Left ventricle myocardium inferior (tissue), 1 donor: ENCODE measurements around the gene NKAIN2. TPM values are rescaled to one million over a fixed set of nuclear protein-coding genes. Genes with fewer than 3 reads are reported as not detected.

Source experiments
- DNase-seq: peaks from one replicate; pipeline ENCODE4 v3.0.0-alpha.2; 2020
- H3K27ac ChIP-seq: fragments of 200-600 bp; replicated peaks from 2 replicates; pipeline ENCODE4 v1.8.0; 2021
- H3K27me3 ChIP-seq: fragments of 200-600 bp; 2 replicates; pipeline ENCODE4 v1.8.0; 2021; ENCODE audit warnings: low read depth
- H3K36me3 ChIP-seq: fragments of 200-600 bp; 2 replicates; pipeline ENCODE4 v1.8.0; 2021
- H3K4me1 ChIP-seq: fragments of 200-600 bp; 2 replicates; pipeline ENCODE4 v1.8.0; 2021
- H3K4me3 ChIP-seq: fragments of 200-600 bp; 2 replicates; pipeline ENCODE4 v1.8.0; 2021; ENCODE audit warnings: mild to moderate bottlenecking, moderate library complexity
- H3K9me3 ChIP-seq: fragments of 200-600 bp; replicated peaks from 2 replicates; pipeline ENCODE4 v1.8.0; 2021
- intact Hi-C: fragments of 100-400 bp; cut with micrococcal nuclease; formaldehyde crosslinking; loops from one replicate; pipeline ENCODE4 v1.11.0; 2022
- total RNA-seq: library from RNA; stranded (reverse); fragmentation: NEBNext Ultra II Directional; extraction: Animal tissue kit (Norgen Biotek cat#: 25700); gene quantifications from one replicate; pipeline ENCODE4 v1.2.1, GENCODE V29; 2021
- TF ChIP-seq, protein P1 (sequence below): fragments of 200-600 bp; IDR thresholded peaks from 2 replicates; pipeline ENCODE4 v1.8.0; 2021; ENCODE audit warnings: antibody characterized with exemption, mild to moderate bottlenecking, borderline replicate concordance
- donor health status: DM: no; HTN: yes; CAD: no; lungs with severe emphysema.

Gene NKAIN2
- total RNA-seq, 1 donor from 2014 or later, result 0.22 TPM

DNA sequence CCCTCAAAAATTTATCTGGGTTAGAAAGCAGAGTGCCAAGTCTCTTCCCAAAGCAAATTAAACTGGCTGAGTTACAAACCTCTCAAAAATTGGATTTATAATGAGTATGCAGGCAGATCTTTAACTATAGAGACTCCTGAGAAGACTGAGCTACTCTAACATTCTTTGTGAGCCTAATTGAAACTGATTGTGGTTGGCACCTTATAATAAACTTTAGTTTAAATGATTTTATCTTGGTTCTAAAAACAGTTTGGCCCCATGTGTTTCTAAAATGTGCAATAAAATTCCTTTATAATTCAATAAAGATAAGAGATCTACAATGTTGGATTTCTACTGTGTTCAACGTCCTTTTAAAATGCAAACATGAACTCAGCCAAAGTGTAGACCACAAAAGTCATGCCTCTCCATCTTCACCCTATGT, 678.4 kb downstream of the NKAIN2 start:
- TF ChIP-seq, protein P1, sequence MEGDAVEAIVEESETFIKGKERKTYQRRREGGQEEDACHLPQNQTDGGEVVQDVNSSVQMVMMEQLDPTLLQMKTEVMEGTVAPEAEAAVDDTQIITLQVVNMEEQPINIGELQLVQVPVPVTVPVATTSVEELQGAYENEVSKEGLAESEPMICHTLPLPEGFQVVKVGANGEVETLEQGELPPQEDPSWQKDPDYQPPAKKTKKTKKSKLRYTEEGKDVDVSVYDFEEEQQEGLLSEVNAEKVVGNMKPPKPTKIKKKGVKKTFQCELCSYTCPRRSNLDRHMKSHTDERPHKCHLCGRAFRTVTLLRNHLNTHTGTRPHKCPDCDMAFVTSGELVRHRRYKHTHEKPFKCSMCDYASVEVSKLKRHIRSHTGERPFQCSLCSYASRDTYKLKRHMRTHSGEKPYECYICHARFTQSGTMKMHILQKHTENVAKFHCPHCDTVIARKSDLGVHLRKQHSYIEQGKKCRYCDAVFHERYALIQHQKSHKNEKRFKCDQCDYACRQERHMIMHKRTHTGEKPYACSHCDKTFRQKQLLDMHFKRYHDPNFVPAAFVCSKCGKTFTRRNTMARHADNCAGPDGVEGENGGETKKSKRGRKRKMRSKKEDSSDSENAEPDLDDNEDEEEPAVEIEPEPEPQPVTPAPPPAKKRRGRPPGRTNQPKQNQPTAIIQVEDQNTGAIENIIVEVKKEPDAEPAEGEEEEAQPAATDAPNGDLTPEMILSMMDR, result no peak
- H3K4me1 ChIP-seq, result no peaks in the 10 kb centered on the region
- H3K9me3 ChIP-seq, result no peaks in the 10 kb centered on the region
- H3K4me3 ChIP-seq, result no peak overlapping the region
- intact Hi-C loops, result no loop called here
- no peaks in the 10 kb centered on the region for H3K36me3 ChIP-seq
- H3K27ac ChIP-seq, result no peak overlapping the region
- no peak for DNase-seq
- H3K27me3 ChIP-seq, result no peaks in the 10 kb centered on the region

DNA sequence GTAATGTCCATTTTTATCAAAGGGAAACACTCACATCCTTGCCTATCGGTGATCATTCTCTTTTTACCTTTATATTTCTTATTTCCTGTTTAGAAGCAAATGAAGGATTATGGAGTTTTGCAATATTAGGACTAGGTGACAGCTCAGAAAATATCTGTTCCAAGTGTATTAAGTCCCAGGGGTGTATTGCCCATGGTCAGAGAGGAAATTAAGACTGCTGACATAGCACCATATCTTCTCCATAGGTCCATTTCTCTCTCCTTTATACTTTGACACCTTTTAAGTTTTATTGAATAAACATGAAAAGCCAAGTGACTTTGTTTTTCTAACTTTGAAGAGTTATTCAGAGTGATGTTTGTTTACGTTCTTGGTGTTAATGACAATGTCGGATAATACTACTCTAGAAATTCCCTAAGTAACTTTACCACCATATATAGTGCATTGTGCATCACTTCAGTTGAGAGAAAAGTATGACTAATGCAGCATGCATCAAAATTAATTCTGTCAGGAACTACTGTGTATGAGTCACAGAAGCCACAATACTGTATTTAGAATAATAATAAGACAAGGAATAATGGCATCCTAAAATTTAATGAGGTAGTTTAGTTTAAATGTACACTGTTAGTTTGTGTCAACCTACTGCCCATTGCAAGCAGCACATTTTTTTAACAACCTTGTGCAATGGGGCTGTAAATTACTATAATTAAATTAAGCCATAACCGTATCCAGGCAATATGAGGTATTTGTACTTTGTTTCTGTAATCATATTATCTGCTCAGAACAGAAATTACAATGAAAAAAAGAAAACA, 684.2 kb downstream of the NKAIN2 start:
- H3K4me3 ChIP-seq, result no peak overlapping the region
- H3K36me3 ChIP-seq, result no peaks in the 10 kb centered on the region
- H3K27ac ChIP-seq, result no peak overlapping the region
- intact Hi-C loops, result no loop called here
- TF ChIP-seq, protein P1, result no peak
- H3K4me1 ChIP-seq, result no peaks in the 10 kb centered on the region
- no peaks in the 10 kb centered on the region for H3K27me3 ChIP-seq
- no peaks in the 10 kb centered on the region for H3K9me3 ChIP-seq
- DNase-seq, result no peak

DNA sequence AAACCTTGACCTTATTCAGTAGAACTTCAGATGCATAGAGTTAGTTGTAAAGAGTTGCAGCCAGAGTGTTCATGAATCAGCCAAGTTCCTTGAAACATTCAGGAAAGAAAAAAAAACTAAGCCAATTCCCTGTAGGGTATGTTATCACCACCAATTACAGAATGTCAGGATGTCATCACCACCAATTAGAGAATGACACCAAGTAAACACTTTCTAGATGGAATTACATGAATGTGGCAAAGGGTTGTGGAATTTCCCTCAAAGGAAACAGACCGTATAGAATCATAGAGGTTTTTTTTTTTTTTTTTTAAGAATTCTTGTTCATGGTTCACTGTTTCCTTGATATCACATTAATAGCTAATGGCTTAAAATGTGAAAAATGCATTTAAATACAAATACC, 686.5 kb downstream of the NKAIN2 start:
- no peak for DNase-seq
- no peaks in the 10 kb centered on the region for H3K27me3 ChIP-seq
- TF ChIP-seq, protein P1, result no peak
- H3K27ac ChIP-seq, result no peak overlapping the region
- no peak overlapping the region for H3K4me3 ChIP-seq
- intact Hi-C loops, result no loop called here
- H3K4me1 ChIP-seq, result no peaks in the 10 kb centered on the region
- no peaks in the 10 kb centered on the region for H3K36me3 ChIP-seq
- H3K9me3 ChIP-seq, result no peaks in the 10 kb centered on the region

DNA sequence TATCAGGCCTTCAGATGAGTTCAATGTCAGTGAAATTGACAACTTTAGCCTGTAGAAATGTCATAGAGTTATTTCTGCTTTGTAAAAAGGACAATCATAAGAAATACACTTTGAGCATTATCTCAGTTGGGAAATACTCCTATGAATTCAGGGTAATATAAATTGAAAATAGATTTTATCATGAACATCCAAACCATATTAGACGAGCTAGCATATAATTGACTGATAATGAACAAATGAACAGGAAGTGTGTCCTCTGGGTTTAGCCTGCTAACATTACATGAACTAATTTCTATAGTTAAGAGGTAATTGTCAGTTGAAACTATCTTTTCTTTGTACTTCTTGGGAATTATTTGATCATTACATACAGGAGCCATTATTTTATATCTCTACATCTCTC, 689.6 kb downstream of the NKAIN2 start:
- Histone ChIP-seq H3K27ac (no peak overlapping the region), H3K27me3 (no peaks in the 10 kb centered on the region), H3K4me3 (no peak overlapping the region), H3K4me1 (no peaks in the 10 kb centered on the region), H3K36me3 (no peaks in the 10 kb centered on the region), H3K9me3 (no peaks in the 10 kb centered on the region)
- intact Hi-C loops, result no loop called here
- no peak for DNase-seq
- TF ChIP-seq, protein P1, result no peak

DNA sequence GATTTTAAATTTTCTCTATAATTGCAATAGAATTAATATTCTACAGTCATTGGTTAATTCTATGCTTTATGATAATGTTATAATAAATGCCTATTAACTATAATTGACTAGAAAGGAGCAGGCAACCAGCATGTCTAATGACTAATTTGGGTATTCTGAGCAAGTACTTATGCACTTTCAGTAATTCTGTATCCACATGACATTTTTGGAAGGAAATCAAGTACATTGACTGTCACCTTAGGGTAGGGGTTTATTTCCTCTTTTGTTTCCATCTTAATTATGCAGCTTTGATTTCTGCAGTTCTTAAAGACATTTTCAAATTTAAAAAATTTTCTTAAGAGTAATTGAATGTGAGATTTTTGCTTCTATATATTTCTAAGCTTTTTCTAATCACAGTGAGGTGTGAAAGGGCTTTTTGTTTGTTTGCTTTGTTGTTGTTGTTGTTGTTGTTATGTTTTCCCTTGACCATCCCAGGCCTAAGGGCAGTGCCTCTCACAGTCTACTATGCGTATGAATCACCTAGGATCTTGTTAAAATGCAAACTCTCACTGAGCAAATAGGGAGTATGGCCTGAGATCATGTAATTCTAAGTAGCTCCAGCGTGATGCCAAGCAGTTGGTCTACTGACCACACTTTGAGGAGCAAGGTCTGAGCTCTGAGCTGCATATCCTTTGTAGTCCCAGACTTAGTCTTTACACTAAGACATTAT, 691.4 kb downstream of the NKAIN2 start:
- intact Hi-C loops, result no loop called here
- H3K4me3 ChIP-seq, result no peak overlapping the region
- no peak for DNase-seq
- no peaks in the 10 kb centered on the region for H3K9me3 ChIP-seq
- H3K27me3 ChIP-seq, result no peaks in the 10 kb centered on the region
- TF ChIP-seq, protein P1, result no peak
- H3K36me3 ChIP-seq, result no peaks in the 10 kb centered on the region
- H3K4me1 ChIP-seq, result no peaks in the 10 kb centered on the region
- H3K27ac ChIP-seq, result no peak overlapping the region
